Erythroblast (primary cell): Measurements from ENCODE around the gene KAT8.

ENCODE experiments used
- GATA1 ChIP-seq: IDR thresholded peaks from 2 replicates; pipeline ENCODE4 v1.6.1; 2011; ENCODE audit warnings: low read depth, mild to moderate bottlenecking, control low read depth, low read length, moderate library complexity
- POLR2A ChIP-seq: IDR thresholded peaks from 2 replicates; pipeline ENCODE4 v1.6.1; 2011; ENCODE audit warnings: mild to moderate bottlenecking, low read length

DNA sequence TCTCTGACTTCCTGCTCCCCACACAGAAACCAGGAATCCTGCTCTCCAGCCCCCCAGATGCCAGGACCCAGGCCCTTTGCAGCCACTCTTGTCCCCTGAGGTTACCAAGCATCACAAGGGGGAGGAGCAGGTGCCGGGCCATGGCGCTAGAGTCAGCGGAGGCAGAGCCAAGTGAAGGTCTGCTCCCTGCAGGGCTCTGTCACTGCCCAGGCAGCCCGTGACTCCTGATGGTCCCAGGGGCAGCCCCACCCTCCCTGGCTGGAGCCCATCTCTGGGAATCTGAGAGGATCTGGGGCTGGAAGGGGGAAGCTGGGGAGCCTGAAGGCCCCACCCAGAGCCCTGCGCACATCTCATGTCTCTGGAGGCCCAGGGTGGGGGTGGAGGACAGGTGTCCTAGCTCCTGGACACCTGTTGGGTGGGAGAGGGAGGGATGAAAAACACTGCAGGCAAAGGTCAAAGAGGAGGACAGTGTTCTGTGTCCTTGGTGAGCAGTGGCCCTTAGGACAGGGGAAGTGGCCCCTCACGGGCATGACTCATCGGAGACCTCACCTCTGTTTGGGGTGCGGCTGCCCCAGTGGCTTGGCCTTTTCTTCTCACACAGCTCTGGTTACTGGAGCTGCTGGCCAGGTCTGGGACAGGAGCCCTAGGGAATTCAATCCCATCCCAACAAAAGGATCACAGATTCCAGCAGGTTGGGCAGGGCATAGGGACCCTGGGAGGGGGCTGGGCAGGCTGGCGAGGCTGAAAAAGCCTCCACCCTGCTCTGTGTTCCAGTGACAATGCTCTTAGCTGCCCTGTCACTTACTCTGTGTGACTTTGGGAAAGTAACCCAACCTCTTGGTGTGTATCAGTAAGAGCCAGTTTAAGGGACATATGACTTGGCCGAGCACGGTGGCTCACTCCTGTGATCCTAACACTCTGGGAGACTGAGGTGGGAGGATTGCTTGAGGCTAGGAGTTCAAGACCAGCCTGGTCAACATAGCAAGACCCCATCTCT, 32.7 kb downstream of the KAT8 start, which contains the start of gene PRSS36:
- TF ChIP-seq POLR2A = no peak
- no peak for TF ChIP-seq GATA1
